HG03025 (cell line): ENCODE data around the gene TMEM18.

Source experiments
- ATAC-seq: cut with Tn5 transposase; IDR thresholded peaks from one replicate; pipeline ENCODE4 v1.9.1; 2021; ENCODE audit warnings: mild to moderate bottlenecking, moderate library complexity; ENCODE audit not compliant: unreplicated experiment, low FRiP score

Gene TMEM18

DNA sequence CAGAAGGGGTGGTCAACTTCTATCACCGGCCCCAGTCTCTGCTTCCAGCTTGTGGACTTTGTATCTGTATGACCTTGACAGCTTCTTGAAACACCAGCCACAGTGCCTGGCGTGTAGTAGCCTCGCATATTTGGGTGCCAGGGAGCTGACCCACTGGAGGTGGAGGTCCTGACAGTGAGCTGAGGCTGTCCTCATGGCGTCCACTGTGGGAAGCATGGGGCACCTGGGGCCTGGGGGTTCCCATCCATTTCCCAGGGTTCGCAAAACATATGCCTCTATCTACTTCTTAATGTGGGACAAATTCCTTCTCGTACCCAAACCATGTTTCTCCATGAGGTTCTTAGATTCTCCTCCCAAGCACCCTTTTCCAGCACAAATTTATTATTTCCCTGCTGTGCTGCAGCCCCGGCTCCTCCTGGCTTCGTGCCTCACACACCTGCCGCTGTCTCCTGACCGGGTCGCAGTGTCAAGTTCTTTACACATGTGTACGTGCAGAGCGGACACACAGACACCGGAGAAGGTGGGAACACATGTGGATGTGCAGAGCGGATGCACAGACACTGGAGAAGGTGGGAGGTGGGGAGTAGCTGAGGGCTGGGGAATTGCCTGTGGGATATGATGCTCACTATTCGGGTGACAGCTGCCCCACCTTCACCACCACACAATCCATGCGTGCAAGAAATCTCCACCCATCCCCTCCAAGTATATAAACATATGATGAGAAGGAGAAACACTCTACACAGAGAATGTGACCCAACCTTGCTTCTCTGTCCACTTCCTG lies 23.4 kb downstream of the TMEM18 start:
- ATAC-seq = no peak

DNA sequence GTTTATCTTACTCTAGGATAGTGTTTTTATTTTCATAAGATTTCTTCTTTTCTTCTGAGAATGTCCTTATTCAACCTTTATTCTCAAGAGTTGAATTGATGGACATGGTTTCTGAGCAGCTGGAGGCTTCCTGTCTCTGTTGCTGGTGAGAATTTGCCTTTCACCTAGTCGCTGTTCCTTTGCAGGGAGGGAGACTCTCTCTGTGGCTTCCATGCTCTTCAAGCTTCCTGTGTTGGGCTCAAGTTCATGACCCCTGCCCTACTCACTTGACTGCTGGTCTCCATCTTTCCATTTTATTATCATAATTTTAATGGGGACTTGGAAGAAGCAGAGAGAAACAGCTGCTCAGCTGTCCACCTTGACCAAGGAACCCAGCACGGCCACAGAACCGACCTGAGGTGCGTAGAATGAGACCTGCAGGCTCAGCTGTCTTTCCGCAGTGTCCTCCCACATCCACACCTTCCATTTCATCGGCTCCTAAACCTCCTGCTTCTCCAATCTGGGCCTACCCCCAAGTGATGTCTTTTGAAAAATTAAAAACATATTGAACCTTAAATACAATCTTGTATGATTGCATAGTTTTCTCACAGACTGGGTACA lies 24.2 kb downstream of the TMEM18 start:
- ATAC-seq = no peak

DNA sequence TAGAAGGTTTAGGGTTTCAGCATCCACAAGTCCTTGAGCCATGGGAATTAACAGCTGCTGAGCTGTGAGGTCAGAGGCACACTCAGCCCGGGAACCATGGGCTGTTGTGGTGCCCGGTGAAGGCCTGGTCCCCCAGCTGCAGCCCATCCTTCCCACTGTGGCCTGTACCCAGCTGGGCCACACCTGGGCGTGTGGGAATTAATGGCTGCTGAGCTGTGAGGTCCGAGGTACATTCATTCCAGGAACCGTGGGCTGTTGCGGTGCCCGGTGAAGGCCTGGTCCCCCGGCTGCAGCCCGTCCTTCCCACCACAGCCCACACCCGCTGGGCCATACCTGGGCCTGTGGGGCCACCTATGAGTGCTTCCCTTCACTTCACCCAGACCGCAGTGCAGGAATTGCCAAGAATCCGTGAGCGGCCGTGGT lies 25.2 kb downstream of the TMEM18 start:
- ATAC-seq = no peak

DNA sequence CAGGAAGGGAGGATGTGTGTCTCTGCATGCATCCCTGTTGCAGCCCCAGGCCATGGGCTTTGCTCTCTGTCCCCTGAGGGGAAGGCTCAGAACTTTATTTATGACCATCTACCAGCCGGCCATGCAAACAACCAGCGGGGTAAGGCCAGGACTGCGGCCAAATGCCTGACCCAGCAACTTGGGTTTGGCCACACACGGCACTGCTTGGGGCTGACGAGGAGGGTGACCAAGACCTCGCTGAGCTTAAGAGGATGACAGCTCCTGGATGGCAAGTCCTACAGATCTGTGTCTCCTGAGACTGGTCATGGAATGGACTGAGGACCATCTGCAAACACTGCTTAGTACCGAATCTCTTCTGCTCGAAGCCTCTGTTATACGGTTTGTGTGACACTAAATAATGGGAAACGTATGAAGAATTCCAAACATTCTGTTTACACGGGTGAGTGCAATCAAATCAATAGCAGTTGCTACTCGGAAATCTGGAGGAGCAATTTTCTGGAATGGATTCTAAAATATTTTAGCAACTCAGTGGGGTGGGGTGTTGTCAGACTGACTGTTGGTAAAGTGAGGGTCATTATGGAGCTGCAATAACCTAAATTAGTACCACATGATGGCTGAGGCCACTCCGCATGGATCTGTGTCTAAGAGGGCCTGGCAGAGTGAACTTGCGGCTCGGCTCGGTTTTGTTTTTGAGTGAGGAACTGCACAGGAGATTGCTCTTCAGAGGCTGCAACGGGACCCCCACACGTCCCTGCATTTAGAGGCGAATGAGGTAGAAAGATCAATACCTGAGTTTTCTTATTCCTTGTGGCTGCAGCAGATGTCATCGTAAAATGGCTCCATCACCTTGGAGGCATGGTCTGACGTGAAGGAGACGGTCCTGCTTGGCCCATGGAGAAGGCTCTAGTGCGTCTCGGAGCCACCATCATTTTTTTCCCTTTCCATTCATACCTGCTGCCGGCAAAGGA lies 26.6 kb downstream of the TMEM18 start:
- ATAC-seq = no peak

- ATAC-seq = no peak
These were observed 27.5 kb downstream of the TMEM18 start for GRCh38 chr2:649426-650342.

DNA sequence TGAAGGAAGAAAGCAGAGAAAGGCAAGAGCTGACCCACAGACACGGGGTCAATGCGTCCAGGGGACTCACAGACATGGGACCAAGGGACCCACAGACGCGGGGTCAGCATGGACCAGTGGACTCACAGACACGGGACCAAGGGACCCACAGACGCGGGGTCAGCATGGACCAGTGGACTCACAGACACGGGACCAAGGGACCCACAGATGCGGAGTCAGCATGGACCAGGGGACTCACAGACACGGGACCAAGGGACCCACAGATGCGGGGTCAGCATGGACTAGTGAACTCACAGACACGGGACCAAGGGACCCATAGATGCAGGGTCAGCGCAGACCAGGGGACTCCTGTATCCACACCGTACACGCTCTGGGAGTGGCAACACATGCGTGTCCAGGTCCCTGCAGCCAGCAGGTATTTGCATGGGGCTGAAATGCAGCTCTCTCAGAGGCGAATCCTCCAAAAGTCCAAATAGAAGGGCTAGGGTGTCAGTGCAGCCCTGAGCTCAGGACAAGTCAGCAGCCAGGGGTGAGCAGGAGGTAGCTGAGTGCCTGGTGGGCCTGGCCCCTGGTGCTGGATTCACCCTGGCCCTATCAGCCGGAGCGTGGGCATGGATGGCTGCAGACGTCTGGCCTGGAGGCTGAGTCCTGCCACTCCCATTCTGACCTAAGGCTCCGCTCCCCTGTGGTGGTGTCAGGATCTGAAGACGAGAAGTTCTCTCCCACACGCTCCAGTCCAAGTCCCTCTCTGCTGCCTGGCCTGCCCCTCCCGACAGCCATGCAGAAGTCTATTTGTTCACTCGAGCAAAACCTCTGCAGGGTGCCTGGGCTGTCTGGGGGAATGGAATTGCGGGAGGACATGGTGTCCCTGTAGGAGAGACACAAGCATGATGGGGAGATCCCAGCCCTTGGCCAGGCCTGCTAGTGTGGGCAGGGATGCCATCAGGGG lies 28.5 kb downstream of the TMEM18 start:
- ATAC-seq = no peak

- no peak for ATAC-seq
These were observed 29.4 kb downstream of the TMEM18 start for GRCh38 chr2:647691-648231.

GRCh38 chr2:647003-647560 lies 30.1 kb downstream of the TMEM18 start:
- ATAC-seq = no peak

- no peak for ATAC-seq
These were observed 32.3 kb downstream of the TMEM18 start for GRCh38 chr2:644871-645270.

DNA sequence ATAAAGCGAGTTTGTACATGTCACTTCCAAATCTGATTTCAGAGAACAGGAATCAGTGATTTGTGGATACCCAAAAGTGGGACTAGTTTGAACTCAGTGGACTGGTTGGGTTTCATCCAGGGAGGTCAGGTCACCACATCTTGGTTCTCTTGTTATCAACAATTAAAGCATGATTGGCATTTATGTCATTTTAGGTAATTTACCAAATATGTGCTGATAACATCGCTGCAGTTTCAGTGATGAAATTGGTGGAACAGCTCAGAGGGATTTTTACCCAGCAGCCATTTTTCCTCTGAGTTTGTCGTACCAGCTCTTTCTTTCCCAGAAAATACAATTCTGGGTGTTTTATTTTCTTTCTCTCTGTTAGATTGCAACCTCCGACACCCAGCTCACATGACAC lies 33.4 kb downstream of the TMEM18 start:
- no peak for ATAC-seq

DNA sequence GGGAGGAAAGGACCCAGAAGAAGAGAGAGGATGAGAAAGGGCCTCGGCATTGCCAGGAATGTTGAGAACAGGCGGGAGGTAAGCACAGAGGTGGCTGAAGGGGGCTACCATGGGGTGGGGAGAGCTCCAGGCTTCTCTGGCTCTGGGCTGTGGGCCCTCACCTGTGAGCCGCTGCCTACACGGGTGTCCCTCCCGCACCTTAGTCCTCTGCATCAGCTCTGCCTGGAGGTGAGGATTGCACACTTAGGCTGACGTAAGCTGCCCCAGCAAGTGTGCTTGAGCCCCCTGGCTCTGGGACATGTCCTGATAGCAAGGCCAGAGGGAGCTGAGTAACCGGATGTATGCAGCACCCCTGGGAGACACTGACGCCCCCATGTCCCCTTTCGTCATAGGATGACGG lies 33.9 kb downstream of the TMEM18 start:
- ATAC-seq = no peak

GRCh38 chr2:641872-642815 lies 35.1 kb downstream of the TMEM18 start:
- ATAC-seq = no peak

- ATAC-seq = no peak
These were observed 35.9 kb downstream of the TMEM18 start for GRCh38 chr2:641164-641871.

- no peak for ATAC-seq
These were observed 37.5 kb downstream of the TMEM18 start for GRCh38 chr2:639703-640102.

DNA sequence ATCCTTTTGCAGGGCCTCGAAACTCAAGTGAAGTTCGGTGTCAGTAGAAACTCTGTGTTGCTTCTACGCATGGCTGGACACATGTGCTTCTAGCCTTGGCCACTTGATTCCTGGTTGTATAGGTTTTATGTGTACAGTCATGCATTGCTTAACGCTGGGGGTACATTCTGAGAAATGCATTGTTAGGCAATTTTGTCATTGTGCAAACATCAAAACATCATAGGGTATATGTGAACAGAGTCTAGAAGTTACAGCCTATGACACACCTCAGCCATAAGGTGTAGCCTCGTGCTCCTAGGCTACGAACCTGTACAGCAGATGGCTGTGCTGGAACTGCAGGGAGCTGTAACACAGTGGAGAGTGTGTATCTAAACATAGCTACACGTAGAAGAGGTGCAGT lies 39.4 kb downstream of the TMEM18 start:
- ATAC-seq = no peak

GRCh38 chr2:637406-637776 lies 39.8 kb downstream of the TMEM18 start:
- no peak for ATAC-seq
